GM12865 (cell line): Measurements from ENCODE around the gene BLOC1S3.
"Not testable (repeated sequence)": the region's sequence is repeated elsewhere in the genome, so short reads cannot be mapped to it uniquely, and the experiment has no call there.

Experiments used
- DNase-seq: peaks from one replicate; pipeline ENCODE4 v3.0.0; 2010; ENCODE audit warnings: low read depth
- H3K4me3 ChIP-seq: 2 replicates; pipeline ENCODE4 v1.5.1; 2011; ENCODE audit warnings: mild to moderate bottlenecking, low read depth, low read length, control low read depth
- TF ChIP-seq, protein P1 (sequence below): IDR thresholded peaks from 2 replicates; pipeline ENCODE4 v1.5.1; 2011; ENCODE audit warnings: low read length, control low read depth, low read depth, inconsistent platforms; ENCODE audit not compliant: insufficient read depth; ENCODE audit errors: missing control alignments

The BLOC1S3 gene

DNA sequence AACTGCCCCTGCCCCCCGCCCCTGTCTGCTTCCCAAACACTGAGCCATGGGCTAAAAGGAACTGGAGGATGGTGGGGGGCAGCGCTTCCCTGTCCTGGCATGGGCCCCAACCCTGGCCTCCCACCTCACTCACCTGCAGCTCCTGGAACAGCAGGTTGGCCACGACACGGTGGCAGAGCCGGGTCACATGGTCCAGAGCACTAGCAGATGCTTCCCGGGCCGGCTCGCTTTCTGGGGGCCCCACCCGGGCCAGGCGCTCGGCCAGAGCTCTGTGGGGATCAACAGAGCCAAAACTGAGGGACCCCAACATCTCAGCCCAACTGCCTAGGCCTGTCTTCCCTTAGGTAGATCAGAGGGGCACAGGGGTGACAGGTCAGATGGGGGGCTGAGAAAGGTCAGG is 46.1 kb downstream of the BLOC1S3 start:
- no peak for DNase-seq
- TF ChIP-seq, protein P1, sequence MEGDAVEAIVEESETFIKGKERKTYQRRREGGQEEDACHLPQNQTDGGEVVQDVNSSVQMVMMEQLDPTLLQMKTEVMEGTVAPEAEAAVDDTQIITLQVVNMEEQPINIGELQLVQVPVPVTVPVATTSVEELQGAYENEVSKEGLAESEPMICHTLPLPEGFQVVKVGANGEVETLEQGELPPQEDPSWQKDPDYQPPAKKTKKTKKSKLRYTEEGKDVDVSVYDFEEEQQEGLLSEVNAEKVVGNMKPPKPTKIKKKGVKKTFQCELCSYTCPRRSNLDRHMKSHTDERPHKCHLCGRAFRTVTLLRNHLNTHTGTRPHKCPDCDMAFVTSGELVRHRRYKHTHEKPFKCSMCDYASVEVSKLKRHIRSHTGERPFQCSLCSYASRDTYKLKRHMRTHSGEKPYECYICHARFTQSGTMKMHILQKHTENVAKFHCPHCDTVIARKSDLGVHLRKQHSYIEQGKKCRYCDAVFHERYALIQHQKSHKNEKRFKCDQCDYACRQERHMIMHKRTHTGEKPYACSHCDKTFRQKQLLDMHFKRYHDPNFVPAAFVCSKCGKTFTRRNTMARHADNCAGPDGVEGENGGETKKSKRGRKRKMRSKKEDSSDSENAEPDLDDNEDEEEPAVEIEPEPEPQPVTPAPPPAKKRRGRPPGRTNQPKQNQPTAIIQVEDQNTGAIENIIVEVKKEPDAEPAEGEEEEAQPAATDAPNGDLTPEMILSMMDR: no peak
- H3K4me3 ChIP-seq: no peak overlapping the region

DNA sequence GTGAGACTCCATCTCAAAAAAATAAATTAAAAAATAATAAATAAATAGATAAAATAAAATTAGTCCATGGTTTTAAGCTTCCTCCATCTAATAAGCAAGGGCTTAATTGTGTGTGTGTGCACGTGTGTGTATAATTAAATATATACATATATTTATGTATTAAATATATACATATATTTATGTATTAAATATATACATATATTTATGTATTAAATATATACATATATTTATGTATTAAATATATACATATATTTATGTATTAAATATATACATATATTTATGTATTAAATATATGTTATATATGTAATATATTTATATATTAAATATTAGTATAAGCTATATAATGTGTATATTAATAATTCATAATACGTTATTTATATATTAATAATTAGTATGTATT is 50.5 kb downstream of the BLOC1S3 start:
- not testable (repeated sequence) for H3K4me3 ChIP-seq, DNase-seq
